ENCODE data around the gene SLC12A4. TPM values are rescaled to one million over a fixed set of nuclear protein-coding genes. Genes with fewer than 3 reads are reported as not detected.

SLC12A4 gene
- total and polyA plus RNA-seq, 2 of the 13 experiments (the other 11 are each of a cell fraction or from before 2014, with no cell fraction given), result 65.1 to 84.3 TPM

GRCh38 chr16:67943256-67943618 lies 25.2 kb downstream of the SLC12A4 start (continued):
- peak; percentile 77 for TF ChIP-seq ARID5B (CRISPR knock-in tag; IDR thresholded peaks at IDR 0.05)
- TF ChIP-seq WIZ (CRISPR knock-in tag; IDR thresholded peaks at IDR 0.05), result no peak
- 0 out of 2 replicates have a peak, but pooled peaks have one; percentile 26 for TF ChIP-seq ZNF318 (CRISPR knock-in tag; IDR thresholded peaks at IDR 0.05)
- peak; percentile 90; the same call in 1 of the 2 replicates for TF ChIP-seq ZNF569 (CRISPR knock-in tag; IDR thresholded peaks at IDR 0.05; ENCODE audit: borderline replicate concordance)
- TF ChIP-seq CREM (IDR thresholded peaks at IDR 0.05), result peak; percentile 44; the same call in 1 of the 2 replicates
- no peak for TF ChIP-seq CREM (CRISPR knock-in tag; IDR thresholded peaks at IDR 0.05)
- TF ChIP-seq ZNF761 (CRISPR knock-in tag; conservative IDR thresholded peaks at IDR 0.05), result peak; percentile 63; the same call in 1 of the 2 replicates
- TF ChIP-seq SIN3B (IDR thresholded peaks at IDR 0.05; ENCODE audit: low read length), result no peak
- TF ChIP-seq ZMYM3 (CRISPR knock-in tag; IDR thresholded peaks at IDR 0.05), result 0 out of 2 replicates have a peak, but pooled peaks have one; percentile 34
- TF ChIP-seq ATAD3A (CRISPR knock-in tag; IDR thresholded peaks at IDR 0.05), result no peak
- TF ChIP-seq ZNF230 (CRISPR knock-in tag; IDR thresholded peaks at IDR 0.05), result no peak
- TF ChIP-seq ZNF792 (CRISPR knock-in tag; IDR thresholded peaks at IDR 0.05), result no peak
- TF ChIP-seq ZNF777 (CRISPR knock-in tag; IDR thresholded peaks at IDR 0.05), result 0 out of 2 replicates have a peak, but pooled peaks have one; percentile 6
- peak; percentile 92; the same call in 1 of the 2 replicates for TF ChIP-seq CCDC6 (CRISPR knock-in tag; IDR thresholded peaks at IDR 0.05)
- TF ChIP-seq MEIS1 (CRISPR knock-in tag; IDR thresholded peaks at IDR 0.05; ENCODE audit: borderline replicate concordance), result peak; percentile 72; the same call in 1 of the 2 replicates
- TF ChIP-seq HHEX (CRISPR knock-in tag; IDR thresholded peaks at IDR 0.05), result peak; percentile 83
- TF ChIP-seq MAZ (IDR thresholded peaks at IDR 0.05; ENCODE audit: borderline replicate concordance, low read depth, low read length), result peak; percentile 86; the same call in 1 of the 2 replicates
- TF ChIP-seq MAZ (CRISPR knock-in tag; IDR thresholded peaks at IDR 0.05; ENCODE audit: low read depth), result no peak
- TF ChIP-seq ZNF251 (CRISPR knock-in tag; IDR thresholded peaks at IDR 0.05), result no peak
- TF ChIP-seq HDAC1 (CRISPR knock-in tag; IDR thresholded peaks at IDR 0.05), result peak; percentile 87
